Muscle of leg (tissue), 9 donors: ENCODE results near the gene PRLR. TPM values are rescaled to one million over a fixed set of nuclear protein-coding genes. Genes with fewer than 3 reads are reported as not detected.

Experiments
- polyA plus RNA-seq, 8 donors: library from polyadenylated mRNA; unstranded; fragments of 120-200 nt; gene quantifications; one replicate each; pipeline versions ENCODE4 v1.2.1 to v1.2.3, GENCODE V29; 2013; ENCODE audit warnings: inconsistent platforms in 1 of 8, low replicate concordance in 1 of 8; ENCODE audit not compliant: insufficient read length in 8 of 8, insufficient read depth in 1 of 8
- total RNA-seq: library from RNA; stranded (reverse); fragments of 120-200 nt; gene quantifications from one replicate; pipeline ENCODE4 v1.2.4, GENCODE V29; 2013

Gene PRLR
- total and polyA plus RNA-seq, 9 donors, result 0.15 to 2.5 (median 0.53) TPM

Other genes with a start within 250 kb of the PRLR start
- 0.04 TPM for gene AGXT2, start 182.5 kb downstream of the PRLR start, total RNA-seq
- 1 to 10 TPM in 1 of 8 donors, under 1 TPM in 2, not detected in 5; 0.13 to 3.0 (median 0.33) TPM for gene AGXT2, start 182.5 kb downstream of the PRLR start, polyA plus RNA-seq